Measurements from ENCODE around the gene BIRC2.

GRCh38 chr11:102427068-102427467 lies 80.1 kb downstream of the BIRC2 start:
- TF ChIP-seq REST (IDR thresholded peaks at IDR 0.05; ENCODE audit: insufficient read depth in 1 of 2, low read depth in 2 of 2, low read length in 2 of 2) (no peak), TAF1 (IDR thresholded peaks at IDR 0.05; ENCODE audit: borderline replicate concordance, insufficient read depth, low read length) (no peak), SIN3A (IDR thresholded peaks at IDR 0.05; ENCODE audit: borderline replicate concordance, insufficient read depth, low read length) (no peak), POLR2AphosphoS5 (IDR thresholded peaks at IDR 0.05; ENCODE audit: low read depth, low read length) (no peak)
